Ecto neural progenitor cell (in vitro differentiated cells): ENCODE results near the gene ELAVL1.
"Not testable (repeated sequence)": the region's sequence is repeated elsewhere in the genome, so short reads cannot be mapped to it uniquely, and the experiment has no call there.

Experiments
- DNase-seq: peaks from one replicate; pipeline ENCODE4 v3.0.0-alpha.2; 2018; ENCODE audit warnings: low spot score

Gene ELAVL1

DNA sequence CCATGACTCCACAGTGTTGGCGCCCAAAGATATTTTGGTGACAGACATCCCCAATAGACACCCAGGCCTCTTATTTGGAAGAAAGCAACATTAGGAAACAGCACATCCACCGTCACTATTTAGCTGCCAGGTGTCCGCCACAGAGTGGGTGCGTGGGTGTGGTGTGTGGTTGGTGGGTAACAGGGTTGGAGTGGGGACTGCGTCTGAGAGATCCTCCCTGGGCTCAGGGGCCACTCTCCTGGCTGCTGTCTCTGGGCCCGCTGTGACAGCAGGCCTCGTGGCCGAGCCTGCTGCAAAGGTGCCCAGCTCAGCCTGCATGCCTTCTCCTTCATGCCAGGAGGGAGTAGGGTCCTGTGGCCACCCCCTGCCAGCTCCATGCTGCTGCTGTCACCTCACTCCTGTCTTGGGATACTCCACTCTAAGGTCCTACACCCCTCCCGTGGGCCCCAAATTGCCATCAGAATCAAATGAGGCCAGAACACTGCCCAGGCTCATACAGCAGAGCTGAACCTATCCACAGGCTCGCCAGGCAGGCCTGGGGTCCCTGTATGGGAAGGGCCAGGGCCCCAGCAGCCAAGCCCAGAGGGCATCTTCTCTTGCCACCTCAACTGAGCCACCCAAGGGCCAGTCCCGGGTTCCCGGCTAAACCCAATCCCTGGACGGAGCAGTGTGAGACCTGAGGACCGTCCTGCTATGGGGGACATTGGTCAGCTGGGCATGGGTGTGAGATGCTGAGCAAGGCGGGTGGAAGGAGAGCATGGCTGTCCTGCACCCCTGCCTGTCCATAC, 37.2 kb downstream of the ELAVL1 start:
- no peak for DNase-seq

DNA sequence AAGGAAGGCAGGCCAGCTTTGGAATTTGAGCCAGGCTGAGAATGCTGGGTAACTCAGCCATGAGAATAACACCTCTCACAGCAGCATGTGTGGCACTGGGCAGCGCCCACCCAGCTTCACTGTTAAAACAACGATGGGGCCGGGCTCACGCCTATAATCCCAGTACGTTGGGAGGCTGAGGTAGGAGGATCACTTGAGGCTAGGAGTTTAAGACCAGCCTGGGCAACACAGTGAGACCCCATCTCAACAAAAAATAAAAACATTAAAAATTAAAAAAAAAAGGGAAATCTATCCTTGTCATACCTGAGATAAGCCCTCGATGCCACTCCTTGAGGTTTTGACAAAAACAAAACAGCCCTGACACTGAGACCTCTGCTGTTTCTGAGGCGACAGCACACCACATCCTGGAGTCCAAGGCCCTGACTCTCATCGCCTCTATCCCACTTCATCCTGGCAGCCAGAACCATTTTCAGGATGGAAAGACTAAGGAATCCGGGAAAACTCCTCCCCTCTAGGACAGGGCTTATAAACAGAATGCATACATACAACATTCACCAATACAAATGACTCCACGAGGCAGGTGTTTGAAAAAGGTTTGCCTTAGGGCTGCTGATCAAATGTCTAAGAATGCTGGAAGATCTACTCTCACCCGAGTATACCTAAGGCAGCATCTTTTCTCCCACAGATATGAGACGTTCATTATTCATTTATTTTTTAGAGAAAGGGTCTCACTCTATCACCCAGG, 39.3 kb downstream of the ELAVL1 start:
- DNase-seq, result no peak

DNA sequence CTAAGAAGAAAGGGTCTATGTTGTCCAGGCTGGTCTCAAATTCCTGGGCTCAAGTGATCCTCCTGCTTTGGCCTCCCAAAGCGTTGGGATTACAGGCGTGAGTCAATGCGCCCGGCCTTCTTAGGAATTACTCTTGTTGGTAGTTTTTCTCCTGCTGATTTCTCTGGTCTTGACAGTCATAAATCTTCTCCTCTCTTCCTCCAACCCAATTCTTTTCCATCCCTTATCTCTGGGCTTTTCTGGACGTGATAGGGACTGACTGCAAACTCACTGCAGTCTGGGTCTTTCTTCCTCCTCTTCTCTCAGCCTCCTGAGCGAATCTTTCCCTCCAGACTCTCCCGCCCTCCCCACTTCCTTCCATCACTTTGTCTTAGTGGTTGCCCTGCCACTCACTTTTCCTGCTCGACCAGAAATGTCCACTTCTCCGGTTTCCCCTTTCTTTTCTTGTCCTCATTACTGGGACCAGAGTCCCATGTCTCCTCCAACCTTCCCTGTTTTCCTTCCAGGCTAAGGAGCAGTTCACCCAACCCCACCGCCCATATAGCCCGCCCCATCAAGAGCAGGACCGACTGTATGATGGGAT, 40.1 kb downstream of the ELAVL1 start:
- DNase-seq, result no peak

DNA sequence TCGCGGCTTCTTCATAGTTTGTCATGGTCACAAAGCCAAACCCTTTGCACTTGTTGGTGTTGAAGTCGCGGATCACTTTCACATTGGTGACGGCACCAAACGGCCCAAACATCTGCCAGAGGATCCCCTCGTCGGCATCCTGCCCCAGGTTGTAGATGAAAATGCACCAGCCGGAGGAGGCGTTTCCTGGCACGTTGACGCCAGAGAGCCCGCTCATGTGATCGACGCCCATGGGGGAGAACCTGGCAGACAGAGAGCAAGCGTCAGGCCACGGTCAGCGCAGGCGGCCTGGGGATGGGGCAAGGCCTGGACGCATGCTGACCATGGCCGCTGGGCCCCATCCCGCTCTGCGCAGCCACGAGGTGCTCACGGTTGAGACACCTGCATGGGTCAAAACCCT, 41.9 kb downstream of the ELAVL1 start:
- DNase-seq, result no peak

DNA sequence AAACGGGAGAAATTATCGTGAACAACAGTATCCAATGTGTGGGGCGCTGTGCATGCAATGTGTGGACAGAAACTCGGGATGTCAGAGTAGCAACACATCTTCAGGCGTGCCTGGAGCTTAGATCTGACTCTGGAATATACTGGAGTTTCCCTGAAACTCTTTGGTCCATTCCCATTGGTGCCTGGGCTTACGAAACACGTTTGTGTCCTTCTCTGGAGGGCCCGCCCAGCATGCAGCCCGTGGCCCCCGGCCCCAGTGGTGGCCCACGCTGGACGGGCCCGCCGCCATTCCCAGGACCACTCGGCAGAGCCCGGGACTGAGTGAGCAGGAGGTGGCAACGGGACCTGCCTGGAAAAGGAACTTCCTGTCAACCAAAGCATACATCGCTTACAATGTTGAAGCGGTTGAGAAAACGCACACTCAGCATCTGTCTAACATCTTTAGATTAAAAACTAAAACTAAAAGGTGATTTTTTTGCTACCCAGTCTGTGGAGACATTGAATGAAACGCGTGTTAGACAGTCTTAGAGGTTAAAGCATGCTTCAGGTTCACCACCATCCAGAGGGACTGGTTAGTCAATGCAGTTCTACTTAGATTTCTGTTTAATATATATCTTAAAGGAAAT, 42.7 kb downstream of the ELAVL1 start:
- no peak for DNase-seq

DNA sequence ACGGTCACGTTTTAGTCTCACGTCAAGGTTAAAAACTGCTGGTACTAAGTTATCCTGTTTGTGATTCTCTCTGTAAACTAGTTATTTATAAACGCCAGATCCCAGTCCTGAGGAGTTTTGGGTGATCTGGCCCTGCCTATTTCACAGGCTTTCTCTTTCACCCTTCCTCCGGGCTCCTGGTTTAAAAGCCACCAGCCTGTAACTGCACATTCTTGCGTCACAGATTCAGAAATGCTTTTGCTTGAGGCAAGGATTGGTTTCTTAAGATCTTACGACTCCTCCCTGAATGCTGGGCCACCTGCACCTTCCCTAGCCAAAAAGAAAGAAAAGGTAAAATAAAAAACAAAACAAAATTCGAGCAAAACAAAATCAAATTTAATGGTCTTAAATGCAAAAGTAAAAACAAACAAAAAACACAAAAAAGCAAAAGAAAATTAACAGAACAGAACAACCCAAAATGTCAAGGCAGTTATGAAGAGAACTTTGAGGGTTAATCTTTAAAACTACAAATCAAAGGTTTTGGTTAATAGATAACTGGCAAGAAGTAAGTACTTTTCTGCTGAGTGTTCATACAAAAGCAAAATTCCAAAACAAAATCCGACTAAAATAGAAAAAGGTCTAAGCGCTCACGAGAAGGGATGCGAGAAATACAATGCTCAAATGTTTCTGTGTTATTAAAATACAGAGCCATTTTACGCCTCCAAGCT, 43.4 kb downstream of the ELAVL1 start:
- no peak for DNase-seq

DNA sequence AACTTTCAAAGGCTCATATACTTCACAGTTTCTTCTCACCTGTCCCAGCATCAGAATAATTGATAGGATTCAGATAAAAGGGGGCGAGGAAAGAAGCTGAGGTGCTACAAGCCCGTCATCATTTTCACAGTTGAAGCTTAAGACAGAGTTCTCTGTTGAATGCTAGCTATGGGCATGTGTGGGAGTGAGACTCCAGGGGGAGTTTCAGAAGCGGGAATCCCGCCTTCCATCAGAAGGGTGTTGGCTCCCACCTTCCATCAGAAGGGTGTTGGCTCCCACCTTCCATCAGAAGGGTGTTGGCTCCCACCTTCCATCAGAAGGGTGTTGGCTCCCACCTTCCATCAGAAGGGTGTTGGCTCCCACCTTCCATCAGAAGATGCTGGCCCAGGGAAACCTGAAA, 44.4 kb downstream of the ELAVL1 start:
- DNase-seq, result not testable (repeated sequence)

DNA sequence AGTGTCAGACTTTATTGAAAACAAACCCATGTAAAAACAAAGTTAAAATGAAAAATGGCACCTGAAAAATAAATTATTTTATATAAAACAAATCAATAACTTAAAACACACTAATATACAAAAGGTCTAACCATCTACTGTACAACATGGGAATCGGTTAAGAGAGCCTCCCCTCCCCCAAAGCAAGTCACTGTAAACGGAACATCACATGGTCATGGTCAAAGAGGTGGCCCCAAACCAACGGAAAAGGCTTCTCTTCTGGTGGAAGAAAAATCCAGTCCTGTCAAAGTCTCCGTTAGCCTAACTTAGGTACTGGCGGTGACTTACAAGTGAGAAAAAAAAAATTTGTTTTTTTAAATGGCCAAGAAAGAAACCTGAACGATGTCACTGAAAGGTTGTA, 46.2 kb downstream of the ELAVL1 start:
- no peak for DNase-seq

DNA sequence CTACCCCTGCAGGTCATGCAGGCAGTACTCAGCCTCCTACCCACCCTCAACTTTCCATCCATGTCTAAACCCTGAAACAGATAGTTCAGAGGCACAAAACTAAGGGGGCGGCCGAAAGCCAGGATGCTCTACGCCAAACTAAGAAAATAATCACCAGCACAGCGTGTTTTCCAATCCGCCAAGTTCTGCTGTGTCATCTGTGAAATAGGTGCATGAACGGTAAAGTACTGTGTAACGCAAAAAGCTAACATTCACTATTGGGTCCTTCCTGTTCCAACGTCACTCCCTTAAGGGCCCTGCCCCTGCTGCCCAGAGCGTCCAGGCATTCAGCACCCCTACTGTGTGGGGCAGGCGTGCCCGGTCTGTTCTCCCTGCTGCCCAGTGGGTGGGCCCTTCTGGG, 49.7 kb downstream of the ELAVL1 start:
- no peak for DNase-seq

DNA sequence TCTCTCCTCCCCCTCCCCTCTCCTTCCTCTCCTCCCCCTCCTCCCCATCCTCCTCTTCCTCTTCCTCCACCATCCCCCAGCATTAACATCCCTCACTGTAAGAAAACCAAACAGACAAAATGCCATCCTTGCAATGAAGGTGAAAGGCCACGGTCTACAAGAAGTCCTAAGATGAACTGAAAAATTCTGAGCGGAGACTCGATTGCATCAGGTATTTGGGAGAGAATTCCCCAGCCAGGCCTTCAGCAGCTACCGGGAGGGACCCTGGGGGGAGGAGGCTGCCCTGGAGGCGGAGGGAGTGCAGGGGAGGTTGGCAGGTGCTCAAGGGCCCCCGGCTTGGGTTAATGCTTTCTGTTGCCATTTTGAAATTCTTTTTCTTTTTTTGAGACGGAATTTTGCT, 51.9 kb downstream of the ELAVL1 start:
- no peak for DNase-seq

DNA sequence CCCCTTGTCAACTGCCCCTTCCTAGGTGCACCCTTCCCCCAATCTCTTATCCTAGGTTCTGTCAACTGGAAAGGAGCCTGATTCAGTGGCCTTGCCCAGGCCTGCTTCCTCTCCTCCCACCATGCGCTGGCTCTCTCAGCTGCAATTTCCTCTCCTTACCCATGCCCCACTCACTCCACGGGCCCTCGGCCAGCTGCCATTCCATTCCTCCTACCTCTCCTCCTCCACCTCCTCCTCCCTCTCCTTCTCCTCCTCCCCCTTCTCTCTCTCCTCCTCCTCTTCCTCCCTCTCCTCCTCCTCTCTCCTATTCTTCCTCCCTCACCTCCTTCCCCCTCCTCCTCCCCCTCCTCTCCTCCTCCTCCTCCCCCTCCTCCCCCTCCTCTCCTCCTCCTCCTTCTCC, 52.4 kb downstream of the ELAVL1 start:
- no peak for DNase-seq

DNA sequence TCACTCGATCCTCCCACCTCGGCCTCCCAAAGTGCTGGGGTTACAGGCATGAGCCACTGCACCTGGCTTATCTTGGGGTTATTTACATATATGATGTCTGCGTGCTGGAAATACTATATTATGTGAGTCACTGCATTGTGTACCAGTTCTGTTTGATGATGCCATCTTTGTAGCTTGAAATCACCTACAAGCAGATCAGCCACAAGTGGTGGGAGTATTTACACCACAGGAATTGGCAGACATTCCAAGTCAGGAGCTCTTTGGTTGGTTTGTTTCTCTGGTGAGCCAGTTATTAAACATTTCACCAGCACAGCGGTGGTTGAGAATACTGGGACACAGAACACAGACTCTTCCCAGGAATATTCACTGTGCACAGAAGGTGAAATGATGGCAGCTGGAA, 57.5 kb downstream of the ELAVL1 start:
- DNase-seq, result no peak

DNA sequence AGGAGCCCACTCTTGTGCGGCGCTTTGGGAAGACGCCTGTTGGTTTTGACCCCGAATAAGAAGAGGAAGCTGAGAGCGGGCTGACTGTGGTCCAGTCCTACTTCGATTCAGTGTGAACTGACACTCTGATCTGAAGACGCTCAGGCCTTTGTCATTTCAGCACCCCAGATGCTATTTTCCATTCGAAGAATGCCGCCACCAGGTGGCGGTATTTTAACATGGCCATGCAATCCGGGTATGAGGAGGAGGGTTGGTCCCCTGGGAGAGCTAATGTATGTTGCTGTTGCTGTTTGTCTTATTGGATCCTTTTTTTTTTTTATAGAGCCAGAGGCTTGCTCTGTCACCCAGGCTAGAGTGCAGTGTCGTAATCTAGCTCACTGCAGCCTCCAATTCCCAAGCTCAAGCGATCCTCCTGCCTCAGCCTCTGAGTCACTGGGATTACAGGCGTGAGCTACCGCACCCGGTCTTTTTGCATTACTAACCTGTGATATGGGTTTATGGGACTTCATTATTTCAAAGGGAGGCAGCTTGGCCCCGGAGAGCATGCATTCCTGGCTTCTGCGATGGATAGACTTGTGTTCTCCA, 61.2 kb downstream of the ELAVL1 start:
- peak; percentile 87 for DNase-seq

DNA sequence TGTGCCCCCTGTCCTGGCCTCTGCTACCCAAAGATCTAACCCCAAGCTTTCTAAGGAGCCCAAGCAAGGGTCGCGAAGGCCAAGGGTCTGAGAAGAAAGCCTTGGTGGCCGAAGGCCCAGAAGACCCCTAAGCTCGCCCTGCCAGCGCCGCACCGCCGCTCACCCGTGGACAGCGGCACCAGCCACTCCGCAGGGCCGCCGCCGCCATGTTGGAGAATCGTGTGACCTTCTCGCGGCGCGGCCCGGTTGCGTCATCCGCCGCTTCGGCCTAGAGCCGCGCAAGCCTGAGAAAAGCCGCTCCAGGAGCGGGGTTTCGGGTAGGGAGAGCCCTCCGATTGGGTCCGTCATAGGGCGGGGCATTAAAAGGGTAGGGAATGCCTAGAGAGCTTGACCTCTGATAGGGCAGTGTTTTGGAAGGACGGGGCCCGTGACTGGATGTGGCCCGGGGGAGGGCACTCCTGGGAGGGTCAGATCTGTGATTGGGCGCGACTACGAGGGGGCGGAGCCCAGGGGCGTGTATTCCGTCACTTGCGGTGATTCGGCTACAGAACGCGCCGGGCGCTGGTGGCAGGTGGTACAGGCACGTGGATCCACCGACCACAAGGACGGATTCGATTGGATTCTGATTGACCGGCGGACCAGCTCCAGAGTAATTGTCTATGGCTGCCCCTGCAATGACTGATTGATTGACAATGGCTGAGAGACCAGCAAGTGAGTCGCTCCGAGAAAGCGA, 61.8 kb downstream of the ELAVL1 start, which contains the start of gene TIMM44:
Gene TIMM44, minus strand, starts transcription at position 223 of the 733 bp plus-strand sequence. Its CDS starts 15 bp downstream, at position 208.
- peak; percentile 99 for DNase-seq

DNA sequence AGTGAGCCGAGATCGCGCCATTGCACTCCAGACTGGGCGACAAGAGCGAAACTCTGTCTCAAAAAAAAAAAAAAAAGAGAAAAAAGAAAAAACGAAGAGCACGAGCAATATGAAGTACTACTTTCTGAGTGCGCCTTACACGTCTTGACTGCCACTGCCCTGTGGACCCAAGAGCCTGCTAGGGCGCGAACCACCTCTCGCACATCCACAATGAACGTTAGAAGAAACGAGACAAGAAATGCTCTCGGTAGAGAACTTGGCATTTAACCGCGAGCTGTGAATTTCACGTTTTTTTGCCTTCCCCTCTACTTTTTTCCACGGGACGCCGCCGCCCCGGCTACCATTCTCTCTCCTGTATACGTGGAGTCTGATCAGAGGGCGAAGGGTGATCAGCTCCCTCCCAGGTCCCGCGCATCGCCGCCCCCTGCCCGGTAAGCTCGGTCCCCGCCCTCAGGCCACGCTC, 62.4 kb downstream of the ELAVL1 start:
- no peak for DNase-seq

DNA sequence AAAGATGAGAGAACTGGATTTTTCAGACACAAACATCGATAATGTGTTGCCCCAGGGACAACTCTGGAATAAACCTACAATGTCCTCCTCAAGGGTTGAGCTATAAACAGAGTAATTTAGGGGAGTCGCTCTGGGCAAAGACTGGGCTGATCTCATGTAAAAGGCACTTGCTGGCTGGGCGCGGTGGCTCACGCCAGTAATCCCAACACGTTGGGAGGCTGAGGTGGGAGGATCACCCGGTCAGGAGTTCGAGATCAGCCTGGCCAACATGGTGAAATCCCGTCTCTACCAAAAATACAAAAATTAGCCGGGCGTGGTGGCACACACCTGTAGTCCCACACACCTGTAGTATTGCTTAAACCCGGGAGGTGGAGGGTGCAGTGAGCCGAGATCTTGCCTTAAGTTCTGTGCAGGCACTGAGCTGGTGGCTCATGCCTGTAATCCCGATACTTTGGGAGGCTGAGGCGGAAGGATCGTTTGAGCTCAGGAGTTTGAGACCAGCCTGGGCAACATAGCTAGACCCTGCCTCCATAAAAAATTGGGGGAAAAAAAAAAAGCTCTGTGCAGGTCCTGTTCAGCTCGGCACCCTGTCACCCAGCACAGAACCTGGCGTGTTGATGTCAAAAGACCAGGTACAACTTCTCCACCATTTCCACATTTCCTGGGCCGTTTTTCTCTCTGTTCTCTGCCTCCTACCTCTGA, 63.4 kb downstream of the ELAVL1 start:
- no peak for DNase-seq

DNA sequence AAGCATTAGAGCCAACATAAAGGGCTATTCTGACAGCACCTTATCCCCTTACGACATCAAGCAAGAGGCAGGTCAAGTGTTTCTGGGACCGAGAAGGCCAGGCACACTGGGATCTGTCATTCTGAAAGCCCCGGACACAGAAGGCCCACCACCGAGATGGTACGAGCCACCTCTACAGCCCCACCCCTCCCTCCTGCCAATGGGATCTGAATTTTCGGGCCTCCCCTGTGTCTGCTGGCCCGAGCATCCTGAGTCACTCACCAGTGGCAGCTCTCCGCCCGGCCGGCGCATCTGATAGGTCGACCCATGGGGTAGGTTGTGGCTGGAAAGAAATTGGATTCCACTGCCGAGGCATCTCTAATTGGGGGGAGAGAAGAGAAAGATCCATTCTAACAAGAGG, 64.6 kb downstream of the ELAVL1 start:
- DNase-seq, result no peak

DNA sequence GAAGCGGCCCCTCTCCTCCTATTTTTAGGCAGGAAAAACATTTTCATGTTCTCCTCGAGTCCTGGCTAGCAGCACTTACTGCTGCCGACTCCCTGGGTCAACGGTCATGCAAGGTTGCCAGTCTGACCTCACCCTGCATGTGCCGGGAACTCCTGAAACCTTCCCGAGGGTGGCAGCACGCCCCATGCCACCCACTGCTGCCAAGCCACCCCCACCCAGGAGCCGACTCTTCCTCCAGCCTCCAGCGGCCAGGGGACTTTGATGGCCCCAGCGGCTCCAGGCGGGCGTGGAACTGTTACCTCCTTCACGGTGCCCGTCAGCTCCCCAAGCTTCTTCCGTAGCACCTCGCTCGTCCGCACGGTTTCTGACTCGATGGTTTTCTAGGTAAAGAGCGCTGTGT, 70.7 kb downstream of the ELAVL1 start:
- DNase-seq, result no peak

DNA sequence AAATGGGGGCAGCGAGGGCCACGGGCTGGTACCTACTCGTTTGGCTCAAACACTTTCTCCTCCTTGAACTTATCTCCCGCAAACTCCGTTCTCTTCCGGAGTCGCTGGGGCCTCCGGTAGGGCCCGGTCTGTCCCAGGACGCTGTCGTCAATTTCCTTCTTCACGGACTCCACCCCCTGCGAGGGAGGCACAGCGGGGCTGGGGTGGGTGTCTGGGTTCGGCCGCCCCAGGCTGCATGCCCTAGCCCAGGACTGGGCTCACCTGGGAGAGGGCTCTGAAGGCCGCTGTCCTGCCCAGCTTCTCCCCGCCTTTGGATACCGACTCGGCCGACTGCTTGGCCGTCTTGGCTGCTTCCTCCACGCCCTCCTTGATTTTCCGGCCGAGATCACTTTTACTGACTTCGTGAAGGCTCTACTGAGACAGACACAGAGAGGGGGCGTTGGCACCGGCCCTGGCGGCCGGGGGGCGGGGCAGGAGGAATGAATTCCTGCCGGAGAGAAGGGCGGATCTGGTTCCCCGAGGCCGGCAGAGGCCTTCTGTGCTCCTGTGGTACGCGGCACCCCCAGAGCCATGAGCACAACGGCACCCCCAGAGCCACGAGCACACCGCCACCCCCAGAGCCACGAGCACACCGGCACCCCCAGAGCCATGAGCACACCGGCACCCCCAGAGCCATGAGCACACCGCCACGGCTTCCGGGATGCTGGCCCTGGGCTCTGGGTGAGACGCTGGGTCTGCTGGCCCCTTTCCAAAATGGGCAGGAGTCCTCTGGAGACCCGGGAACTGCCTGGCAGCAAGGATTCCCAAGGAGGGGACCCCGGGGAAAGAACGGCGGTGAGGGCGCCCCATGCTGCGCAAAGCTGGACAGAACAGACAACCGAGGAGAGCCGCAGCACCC, 71.4 kb downstream of the ELAVL1 start:
- DNase-seq, result no peak
